Measurements from ENCODE around the gene GARIN3. TPM values are rescaled to one million over a fixed set of nuclear protein-coding genes. Genes with fewer than 3 reads are reported as not detected.

GARIN3 gene
- total and polyA plus RNA-seq, 2 donors (not counting 3 experiments of a cell fraction or from before 2014, with no cell fraction given) = not detected

DNA sequence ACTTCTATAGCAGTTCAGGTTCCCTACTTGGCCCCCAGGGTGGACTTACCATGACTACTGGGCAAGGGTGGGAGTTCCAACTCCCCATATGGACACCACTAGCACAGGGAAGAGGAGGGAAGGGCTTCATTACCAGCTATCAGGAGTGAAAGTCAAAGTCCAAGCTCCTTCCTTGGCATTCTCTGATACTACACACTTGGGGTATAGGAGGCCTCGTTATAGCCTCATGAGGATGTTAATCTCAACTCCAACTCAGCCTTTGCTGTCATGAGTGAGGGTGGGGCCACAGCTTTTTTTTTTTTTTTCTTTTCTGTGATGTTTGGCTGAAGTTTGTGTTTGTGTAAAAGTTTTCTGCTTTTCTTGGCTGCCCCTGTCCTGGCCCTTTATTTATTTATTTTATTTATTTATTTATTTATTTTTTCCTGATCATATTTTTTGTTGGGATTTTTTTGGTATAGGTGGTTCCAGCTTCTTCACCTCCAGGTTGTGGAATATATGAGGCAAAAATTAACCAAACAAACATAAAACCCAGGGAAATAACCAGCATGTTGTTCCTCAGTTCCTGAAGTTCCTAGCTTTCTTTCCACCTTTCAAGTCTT lies 8.7 kb downstream of the GARIN3 start:
- FAIRE-seq (no peak), DNase-seq (ENCODE audit: low read depth, low spot score) (no peak)
- Histone ChIP-seq H3K4me1 (ENCODE audit: control insufficient read depth, extremely low read depth, insufficient read depth, low read length) (no peaks in the 10 kb centered on the region), H3K79me2 (ENCODE audit: control insufficient read depth, insufficient read depth, low read length) (no peaks in the 10 kb centered on the region), H3K9me1 (replicated peaks; ENCODE audit: control insufficient read depth, extremely low read depth, insufficient read depth, low read length) (no peaks in the 10 kb centered on the region), H3K27ac (ENCODE audit: insufficient read depth, low read depth, low read length) (no peak overlapping the region), H3K4me2 (ENCODE audit: insufficient read depth, low read length) (no peak overlapping the region), H3K9me3 (replicated peaks; ENCODE audit: control insufficient read depth, insufficient read depth, low read length) (no peaks in the 10 kb centered on the region), H3K4me3 (replicated peaks in 1 of 3; ENCODE audit: insufficient read depth in 1 of 3, low read depth in 1 of 3, low read length in 3 of 3) (no peak overlapping the region), H3K36me3 (ENCODE audit: control insufficient read depth in 2 of 2, extremely low read depth in 1 of 2, insufficient read depth in 2 of 2, low read length in 2 of 2) (no peaks in the 10 kb centered on the region), H3K27me3 (ENCODE audit: control insufficient read depth in 2 of 2, insufficient read depth in 2 of 2, low read length in 2 of 2) (no peaks in the 10 kb centered on the region), H4K20me1 (replicated peaks; ENCODE audit: control insufficient read depth, extremely low read depth, insufficient read depth, low read length) (no peaks in the 10 kb centered on the region), H3K9ac (replicated peaks; ENCODE audit: extremely low read depth, insufficient read depth, low read length) (no peak overlapping the region), H2AFZ (ENCODE audit: low read depth, low read length) (no peak overlapping the region)
- intact Hi-C loops (cut with micrococcal nuclease) = no loop called here
- no TSS peak for BruUV-seq (replicated peaks)
- POLR2A ChIA-PET = no interaction called here
- CTCF ChIA-PET = interaction anchor here (1.5 kb wide), 1 partner anchor 9 kb away, joined by 11 read pairs; no protein-coding TSS in a partner anchor
- dilution Hi-C loops (cut with MboI; ENCODE audit: extremely low pct_ligation_motif_present, low sequenced_read_pairs) = no loop called here
- TF ChIP-seq POLR2AphosphoS5 (IDR thresholded peaks at IDR 0.05; ENCODE audit: insufficient read depth, low read depth, low read length) = no peak
- TF ChIP-seq, protein P1, sequence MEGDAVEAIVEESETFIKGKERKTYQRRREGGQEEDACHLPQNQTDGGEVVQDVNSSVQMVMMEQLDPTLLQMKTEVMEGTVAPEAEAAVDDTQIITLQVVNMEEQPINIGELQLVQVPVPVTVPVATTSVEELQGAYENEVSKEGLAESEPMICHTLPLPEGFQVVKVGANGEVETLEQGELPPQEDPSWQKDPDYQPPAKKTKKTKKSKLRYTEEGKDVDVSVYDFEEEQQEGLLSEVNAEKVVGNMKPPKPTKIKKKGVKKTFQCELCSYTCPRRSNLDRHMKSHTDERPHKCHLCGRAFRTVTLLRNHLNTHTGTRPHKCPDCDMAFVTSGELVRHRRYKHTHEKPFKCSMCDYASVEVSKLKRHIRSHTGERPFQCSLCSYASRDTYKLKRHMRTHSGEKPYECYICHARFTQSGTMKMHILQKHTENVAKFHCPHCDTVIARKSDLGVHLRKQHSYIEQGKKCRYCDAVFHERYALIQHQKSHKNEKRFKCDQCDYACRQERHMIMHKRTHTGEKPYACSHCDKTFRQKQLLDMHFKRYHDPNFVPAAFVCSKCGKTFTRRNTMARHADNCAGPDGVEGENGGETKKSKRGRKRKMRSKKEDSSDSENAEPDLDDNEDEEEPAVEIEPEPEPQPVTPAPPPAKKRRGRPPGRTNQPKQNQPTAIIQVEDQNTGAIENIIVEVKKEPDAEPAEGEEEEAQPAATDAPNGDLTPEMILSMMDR (IDR thresholded peaks at IDR 0.05; ENCODE audit: extremely low read depth in 1 of 2, insufficient read depth in 1 of 2, low read depth in 1 of 2, low read length in 2 of 2) = no peak
- TF ChIP-seq MAX (IDR thresholded peaks at IDR 0.05; ENCODE audit: insufficient read depth, insufficient read length) = no peak

DNA sequence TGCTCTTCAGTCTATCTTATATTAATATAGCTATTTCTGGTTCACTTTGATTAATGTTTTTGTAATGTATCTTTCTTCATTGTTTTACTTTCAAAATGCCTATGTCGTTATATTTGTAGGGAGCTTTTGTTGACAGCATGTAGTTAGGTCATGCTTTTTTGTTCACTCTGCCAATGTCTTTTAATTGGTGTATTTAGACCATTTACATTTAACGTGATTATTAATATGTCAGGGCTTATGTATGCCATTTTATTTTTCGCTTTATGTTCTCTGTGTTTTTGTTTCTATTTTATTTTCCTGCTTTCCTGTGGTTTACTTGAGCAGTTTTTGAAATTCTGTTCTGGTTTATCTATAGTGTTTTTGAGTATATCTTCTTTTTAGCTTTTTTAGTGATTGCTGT lies 10.8 kb downstream of the GARIN3 start:
- no TSS peak for BruUV-seq (replicated peaks)
- POLR2A ChIA-PET = no interaction called here
- H3K27ac ChIP-seq (ENCODE audit: insufficient read depth, low read depth, low read length) = no peak overlapping the region
- H2AFZ ChIP-seq (ENCODE audit: low read depth, low read length) = no peak overlapping the region
- H3K9me3 ChIP-seq (replicated peaks; ENCODE audit: control insufficient read depth, insufficient read depth, low read length) = no peaks in the 10 kb centered on the region
- dilution Hi-C loops (cut with MboI; ENCODE audit: extremely low pct_ligation_motif_present, low sequenced_read_pairs) (no loop called here), intact Hi-C loops (cut with micrococcal nuclease) (no loop called here)
- DNase-seq (ENCODE audit: low read depth, low spot score) (no peak), FAIRE-seq (no peak)
- H3K4me2 ChIP-seq (ENCODE audit: insufficient read depth, low read length) = no peak overlapping the region
- CTCF ChIA-PET = interaction anchor here (0.7 kb wide), 1 partner anchor 12 kb away, joined by 3 read pairs; no protein-coding TSS in a partner anchor
- TF ChIP-seq FOS (IDR thresholded peaks at IDR 0.05; ENCODE audit: borderline replicate concordance, insufficient read depth, low read length) (no peak), MAX (IDR thresholded peaks at IDR 0.05; ENCODE audit: insufficient read depth, insufficient read length) (no peak), MYC (IDR thresholded peaks at IDR 0.05; ENCODE audit: low read depth, low read length) (no peak), POLR2AphosphoS5 (IDR thresholded peaks at IDR 0.05; ENCODE audit: insufficient read depth, low read depth, low read length) (no peak), GATA2 (IDR thresholded peaks at IDR 0.05; ENCODE audit: insufficient read depth, insufficient read length, low read depth, low read length) (no peak), POLR2A (IDR thresholded peaks at IDR 0.05; ENCODE audit: low read depth, low read length) (no peak), JUN (IDR thresholded peaks at IDR 0.05; ENCODE audit: borderline replicate concordance, insufficient read depth, insufficient read length, low read depth) (no peak)
- TF ChIP-seq, protein P1 (IDR thresholded peaks at IDR 0.05; ENCODE audit: extremely low read depth in 1 of 2, insufficient read depth in 1 of 2, low read depth in 1 of 2, low read length in 2 of 2) = no peak
- H3K36me3 ChIP-seq (ENCODE audit: control insufficient read depth in 2 of 2, extremely low read depth in 1 of 2, insufficient read depth in 2 of 2, low read length in 2 of 2) = no peaks in the 10 kb centered on the region
- H3K4me1 ChIP-seq (ENCODE audit: control insufficient read depth, extremely low read depth, insufficient read depth, low read length) = no peaks in the 10 kb centered on the region
- no peaks in the 10 kb centered on the region for H3K79me2 ChIP-seq (ENCODE audit: control insufficient read depth, insufficient read depth, low read length)
- H3K9ac ChIP-seq (replicated peaks; ENCODE audit: extremely low read depth, insufficient read depth, low read length) = no peak overlapping the region
- H3K27me3 ChIP-seq (ENCODE audit: control insufficient read depth in 2 of 2, insufficient read depth in 2 of 2, low read length in 2 of 2) = no peaks in the 10 kb centered on the region
- H3K9me1 ChIP-seq (replicated peaks; ENCODE audit: control insufficient read depth, extremely low read depth, insufficient read depth, low read length) = no peaks in the 10 kb centered on the region
- H3K4me3 ChIP-seq (replicated peaks in 1 of 3; ENCODE audit: insufficient read depth in 1 of 3, low read depth in 1 of 3, low read length in 3 of 3) = no peak overlapping the region
- no peaks in the 10 kb centered on the region for H4K20me1 ChIP-seq (replicated peaks; ENCODE audit: control insufficient read depth, extremely low read depth, insufficient read depth, low read length)
